ENCODE measurements around the gene INHBA. TPM values are rescaled to one million over a fixed set of nuclear protein-coding genes. Genes with fewer than 3 reads are reported as not detected.
A peak's percentile ranks its signal among the peaks of the same experiment; 100 is the strongest.

The INHBA gene
- total and polyA plus RNA-seq, 2 of the 4 experiments (the other 2 are of a cell fraction) = 60.2 to 112 TPM

DNA sequence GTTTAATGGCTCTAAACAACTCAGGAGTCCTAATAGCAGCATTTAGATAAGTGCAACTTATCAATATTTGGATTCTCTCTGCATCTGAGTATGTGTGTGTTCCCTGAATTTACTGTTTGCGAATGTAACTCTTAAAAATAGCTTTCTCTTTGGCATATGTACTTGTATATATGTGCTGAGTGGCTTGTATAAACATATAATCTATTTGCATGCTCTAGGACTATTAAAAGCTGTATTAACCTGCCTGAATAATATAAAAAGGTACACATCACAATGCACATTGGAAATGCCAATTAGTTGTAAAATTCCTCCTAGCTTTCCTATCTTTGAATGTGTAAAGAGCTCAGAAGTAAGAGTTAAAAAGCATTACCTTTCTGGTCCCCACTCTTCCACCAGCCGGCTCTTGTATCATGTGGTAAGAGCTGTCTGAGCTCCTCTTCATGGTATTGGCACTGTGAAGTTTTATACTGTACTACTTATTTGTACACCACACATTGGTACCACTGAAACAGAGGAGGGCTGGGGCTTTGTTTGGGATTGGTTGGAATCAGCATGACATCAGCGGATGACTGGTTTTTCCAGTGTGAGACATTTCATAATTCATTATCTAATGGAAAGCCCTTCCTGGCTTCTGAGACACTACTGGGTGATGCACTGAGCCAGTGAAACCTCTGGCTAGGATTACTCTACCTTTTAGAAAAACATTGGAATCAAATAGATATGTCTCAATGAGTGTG lies at the start of gene INHBA (continued):
- peak; percentile 38; the same call in 1 of the 2 replicates for TF ChIP-seq NFE2L2 (IDR thresholded peaks at IDR 0.05; ENCODE audit: low read depth, low read length)
- no peak for TF ChIP-seq RAD21 (IDR thresholded peaks at IDR 0.05; ENCODE audit: low read length)
- 0 out of 2 replicates have a peak, but pooled peaks have one; percentile 9 for TF ChIP-seq FOS (IDR thresholded peaks at IDR 0.05; ENCODE audit: low read depth, low read length)
- no peak for TF ChIP-seq RCOR1 (IDR thresholded peaks at IDR 0.05; ENCODE audit: insufficient replicate concordance, low read length)
- TF ChIP-seq SMC3 (IDR thresholded peaks at IDR 0.05; ENCODE audit: low read depth, low read length) = no peak
- 0 out of 2 replicates have a peak, but pooled peaks have one; percentile 14 for TF ChIP-seq BHLHE40 (IDR thresholded peaks at IDR 0.05; ENCODE audit: low read depth, low read length)

DNA sequence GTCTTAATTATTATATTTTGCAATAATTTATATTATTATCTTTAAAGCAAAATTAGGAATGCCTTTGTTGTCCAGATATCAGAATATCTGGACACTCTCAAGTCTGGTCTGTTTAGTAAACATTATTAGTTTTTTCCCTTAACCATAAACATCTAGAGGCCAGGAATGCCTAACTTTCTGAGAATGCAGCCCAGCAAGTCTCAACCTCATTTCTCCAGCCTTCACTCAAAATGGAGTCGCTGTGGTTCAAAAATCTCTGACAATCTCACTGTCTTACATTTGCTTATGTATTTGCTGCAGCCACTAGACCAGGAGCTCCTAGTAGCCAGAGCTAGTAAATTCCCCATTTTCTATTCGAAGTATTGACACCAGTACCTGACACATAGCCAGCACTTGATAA lies 49.7 kb upstream of the INHBA start:
- BruUV-seq (replicated peaks) = no TSS peak
- intact Hi-C loops (cut with micrococcal nuclease) (no loop called here), in situ Hi-C loops (cut with MboI; ENCODE audit: low sequenced_read_pairs) (no loop called here), dilution Hi-C loops (cut with HindIII; ENCODE audit: low sequenced_read_pairs, unreplicated experiment) (no loop called here)
- Histone ChIP-seq H4K5ac (ENCODE audit: low read depth, low read length) (no peak overlapping the region), H3K36me3 (ENCODE audit: control insufficient read depth, insufficient read depth, low read length) (no peaks in the 10 kb centered on the region), H3K9me1 (ENCODE audit: insufficient read depth, low read length) (no peaks in the 10 kb centered on the region), H3K27me3 (ENCODE audit: control insufficient read depth, insufficient read depth, low read length) (no peaks in the 10 kb centered on the region), H2BK15ac (ENCODE audit: low read depth, low read length) (no peak overlapping the region), H3K9ac (ENCODE audit: low read depth, low read length) (no peak overlapping the region), H4K8ac (ENCODE audit: low read depth in 2 of 2, low read length in 2 of 2) (no peak overlapping the region), H3K9me3 (ENCODE audit: control insufficient read depth, insufficient read depth, low read length) (peaks cover 7% of the 10 kb centered on the region), H2AK9ac (replicated peaks; ENCODE audit: low read depth, low read length, poor library complexity) (no peak overlapping the region), H2BK20ac (ENCODE audit: low read depth, low read length) (no peak overlapping the region), H3K18ac (ENCODE audit: low read depth, low read length) (no peak overlapping the region), H4K91ac (ENCODE audit: insufficient read depth, low read depth, low read length) (no peak overlapping the region), H2BK5ac (ENCODE audit: low read depth, low read length, poor library complexity, severe bottlenecking) (no peak overlapping the region), H3K79me1 (ENCODE audit: low read depth in 1 of 2, low read length in 2 of 2) (no peaks in the 10 kb centered on the region), H3K23ac (ENCODE audit: low read depth, low read length) (no peak overlapping the region), H3K4me1 (ENCODE audit: control insufficient read depth, insufficient read depth, low read length) (no peaks in the 10 kb centered on the region), H3K14ac (replicated peaks; ENCODE audit: low read depth, low read length) (no peak overlapping the region), H3K56ac (ENCODE audit: extremely low read depth, insufficient read depth, low read length) (no peak overlapping the region), H4K20me1 (ENCODE audit: insufficient read depth, low read length) (no peaks in the 10 kb centered on the region), H2AFZ (replicated peaks; ENCODE audit: low read length, poor library complexity) (no peak overlapping the region), H3K4ac (ENCODE audit: low read depth, low read length) (no peak overlapping the region), H2AK5ac (ENCODE audit: low read depth, low read length) (no peak overlapping the region), H3K4me3 (ENCODE audit: insufficient read depth, low read depth, low read length) (no peak overlapping the region), H3K4me2 (ENCODE audit: low read depth, low read length) (no peak overlapping the region), H3K27ac (ENCODE audit: insufficient read depth, low read length) (no peak overlapping the region), H2BK120ac (ENCODE audit: low read depth, low read length) (no peak overlapping the region)
- CTCF ChIA-PET = no interaction called here
- DNase-seq (no peak), ATAC-seq (ENCODE audit: low read depth) (no peak)
- POLR2A ChIA-PET (ENCODE audit: unreplicated experiment) = no interaction called here
- no CpG with 5 or more reads among the region's 2 CpGs for WGBS, 2 experiments (ENCODE audit: extremely low coverage in 2 of 2, insufficient read length in 1 of 2)
- TF ChIP-seq USF2 (IDR thresholded peaks at IDR 0.05; ENCODE audit: low read depth, low read length) (no peak), MAFK (IDR thresholded peaks at IDR 0.05; ENCODE audit: low read depth, low read length) (no peak), POLR2A (IDR thresholded peaks at IDR 0.05; ENCODE audit: low read depth, low read length) (no peak), RFX5 (IDR thresholded peaks at IDR 0.05; ENCODE audit: low read depth, low read length) (no peak), NFE2L2 (IDR thresholded peaks at IDR 0.05; ENCODE audit: low read depth, low read length) (no peak), FOS (IDR thresholded peaks at IDR 0.05; ENCODE audit: low read depth, low read length) (no peak), MAZ (IDR thresholded peaks at IDR 0.05; ENCODE audit: borderline replicate concordance, low read depth, low read length) (no peak), SMC3 (IDR thresholded peaks at IDR 0.05; ENCODE audit: low read depth, low read length) (no peak), CEBPB (IDR thresholded peaks at IDR 0.05; ENCODE audit: low read depth, low read length) (no peak), RCOR1 (IDR thresholded peaks at IDR 0.05; ENCODE audit: insufficient replicate concordance, low read length) (no peak), RAD21 (IDR thresholded peaks at IDR 0.05; ENCODE audit: low read length) (no peak)
- TF ChIP-seq, protein P1, sequence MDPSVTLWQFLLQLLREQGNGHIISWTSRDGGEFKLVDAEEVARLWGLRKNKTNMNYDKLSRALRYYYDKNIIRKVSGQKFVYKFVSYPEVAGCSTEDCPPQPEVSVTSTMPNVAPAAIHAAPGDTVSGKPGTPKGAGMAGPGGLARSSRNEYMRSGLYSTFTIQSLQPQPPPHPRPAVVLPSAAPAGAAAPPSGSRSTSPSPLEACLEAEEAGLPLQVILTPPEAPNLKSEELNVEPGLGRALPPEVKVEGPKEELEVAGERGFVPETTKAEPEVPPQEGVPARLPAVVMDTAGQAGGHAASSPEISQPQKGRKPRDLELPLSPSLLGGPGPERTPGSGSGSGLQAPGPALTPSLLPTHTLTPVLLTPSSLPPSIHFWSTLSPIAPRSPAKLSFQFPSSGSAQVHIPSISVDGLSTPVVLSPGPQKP (IDR thresholded peaks at IDR 0.05; ENCODE audit: borderline replicate concordance, low read depth, low read length) = no peak

Measured in IMR-90 (cell line).